Breast epithelium (tissue), 3 donors: ENCODE measurements around the gene MEPCE.

Source experiments
- POLR2A ChIP-seq: fragments of 450-650 bp; IDR thresholded peaks from one replicate; pipeline ENCODE4 v1.6.1; 2016; ENCODE audit warnings: antibody characterized with exemption, mild to moderate bottlenecking, moderate library complexity
- TF ChIP-seq, protein P1 (sequence below), 3 donors: fragments of 450-650 bp; IDR thresholded peaks; one replicate each; pipeline ENCODE4 v1.5.1; 2016 to 2017; ENCODE audit warnings: antibody characterized with exemption in 3 of 3, mild to moderate bottlenecking in 3 of 3, moderate library complexity in 3 of 3

DNA sequence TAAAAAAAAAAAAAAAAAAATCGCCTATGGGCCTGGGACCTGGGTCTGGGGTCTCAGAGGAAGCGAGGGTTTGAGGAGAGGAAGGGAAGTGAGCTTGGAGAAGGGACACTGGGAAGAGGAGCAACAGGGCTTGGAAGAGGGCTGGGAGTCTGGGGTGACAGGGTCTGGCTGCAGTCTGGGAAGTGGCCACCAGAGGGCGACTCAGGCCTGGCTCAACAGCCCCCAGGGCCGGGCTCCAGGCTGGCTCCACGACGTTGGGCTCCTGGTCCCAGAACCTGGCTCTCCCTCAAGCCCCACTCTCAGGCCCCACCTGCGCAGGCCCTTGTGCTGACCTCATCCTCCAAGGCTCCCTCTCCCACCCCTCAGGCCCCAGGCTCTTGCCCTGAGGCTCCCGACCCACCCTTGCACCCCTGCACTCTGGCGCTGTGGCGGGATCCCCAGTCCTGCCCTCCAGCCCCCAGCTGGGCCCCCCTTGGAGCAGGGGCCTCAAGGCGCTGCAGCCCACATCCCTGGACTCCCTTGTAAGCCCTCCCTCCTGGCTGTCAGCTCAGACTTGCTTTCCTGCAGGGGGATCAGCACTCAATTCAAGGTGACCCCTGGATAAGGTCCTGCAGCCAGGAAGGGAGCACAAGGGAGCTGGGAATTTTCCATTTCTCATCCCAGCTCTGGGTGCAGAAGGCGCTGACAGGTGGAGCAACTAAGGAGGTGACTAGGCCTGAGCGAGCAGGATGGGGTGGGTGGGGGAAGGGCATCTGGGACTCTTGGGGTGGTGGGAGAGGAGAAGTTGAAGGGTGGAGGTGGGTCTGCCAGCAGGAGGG lies 39.8 kb downstream of the MEPCE start:
- TF ChIP-seq, protein P1, sequence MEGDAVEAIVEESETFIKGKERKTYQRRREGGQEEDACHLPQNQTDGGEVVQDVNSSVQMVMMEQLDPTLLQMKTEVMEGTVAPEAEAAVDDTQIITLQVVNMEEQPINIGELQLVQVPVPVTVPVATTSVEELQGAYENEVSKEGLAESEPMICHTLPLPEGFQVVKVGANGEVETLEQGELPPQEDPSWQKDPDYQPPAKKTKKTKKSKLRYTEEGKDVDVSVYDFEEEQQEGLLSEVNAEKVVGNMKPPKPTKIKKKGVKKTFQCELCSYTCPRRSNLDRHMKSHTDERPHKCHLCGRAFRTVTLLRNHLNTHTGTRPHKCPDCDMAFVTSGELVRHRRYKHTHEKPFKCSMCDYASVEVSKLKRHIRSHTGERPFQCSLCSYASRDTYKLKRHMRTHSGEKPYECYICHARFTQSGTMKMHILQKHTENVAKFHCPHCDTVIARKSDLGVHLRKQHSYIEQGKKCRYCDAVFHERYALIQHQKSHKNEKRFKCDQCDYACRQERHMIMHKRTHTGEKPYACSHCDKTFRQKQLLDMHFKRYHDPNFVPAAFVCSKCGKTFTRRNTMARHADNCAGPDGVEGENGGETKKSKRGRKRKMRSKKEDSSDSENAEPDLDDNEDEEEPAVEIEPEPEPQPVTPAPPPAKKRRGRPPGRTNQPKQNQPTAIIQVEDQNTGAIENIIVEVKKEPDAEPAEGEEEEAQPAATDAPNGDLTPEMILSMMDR (IDR thresholded peaks at IDR 0.05): peak; percentile 93 to 98 (median 96)
- no peak for TF ChIP-seq POLR2A
